WTC11 (cell line): Measurements from ENCODE around the gene KCTD21. TPM values are rescaled to one million over a fixed set of nuclear protein-coding genes. Genes with fewer than 3 reads are reported as not detected.

ENCODE experiments used
- ATAC-seq: fragments of 200-7000 bp; cut with Tn5 transposase; 2 replicates; pipeline ENCODE4 v1.10.0; 2021; ENCODE audit warnings: mild to moderate bottlenecking, moderate library complexity
- CTCF ChIA-PET: fragments of 300-600 bp; sonication (Branson Sonifier 250); formaldehyde crosslinking; loops from one replicate; lab custom pipeline; 2021; ENCODE audit warnings: antibody characterized with exemption; lab: Charles Lee
- POLR2A ChIA-PET: fragments of 350-600 bp; sonication (Branson Sonifier 250); formaldehyde crosslinking; loops from one replicate; lab custom pipeline; 2021; ENCODE audit warnings: antibody characterized with exemption; lab: Charles Lee
- DNase-seq: peaks from one replicate; pipeline ENCODE4 v3.0.0; 2021; ENCODE audit warnings: low spot score
- H3K27ac Mint-ChIP-seq: 2 replicates; pipeline ENCODE4 v1.8.0; 2021; ENCODE audit warnings: mixed read lengths
- H3K27me3 Mint-ChIP-seq: 2 replicates; pipeline ENCODE4 v1.8.0; 2021; ENCODE audit warnings: low read depth, mild to moderate bottlenecking, moderate library complexity, mixed read lengths
- H3K36me3 Mint-ChIP-seq: 2 replicates; pipeline ENCODE4 v1.8.0; 2021; ENCODE audit warnings: mixed read lengths
- H3K4me1 Mint-ChIP-seq: 2 replicates; pipeline ENCODE4 v1.8.0; 2022; ENCODE audit warnings: mixed read lengths
- H3K4me3 Mint-ChIP-seq: 2 replicates; pipeline ENCODE4 v1.8.0; 2021; ENCODE audit warnings: mild to moderate bottlenecking, moderate library complexity, mixed read lengths
- H3K9me3 Mint-ChIP-seq: 2 replicates; pipeline ENCODE4 v1.8.0; 2021; ENCODE audit warnings: mixed read lengths
- ARID4B ChIP-seq: sonication (generic); formaldehyde crosslinking; IDR thresholded peaks from 2 replicates; pipeline ENCODE4 v1.8.0; 2023; ENCODE audit warnings: missing genetic modification reagents, mild to moderate bottlenecking, borderline replicate concordance
- ATF1 ChIP-seq: sonication (generic); formaldehyde crosslinking; IDR thresholded peaks from 2 replicates; pipeline ENCODE4 v1.8.1; 2023; ENCODE audit warnings: mild to moderate bottlenecking, moderate library complexity, missing genetic modification reagents
- ATF2 ChIP-seq: sonication (generic); formaldehyde crosslinking; IDR thresholded peaks from 2 replicates; pipeline ENCODE4 v1.8.1; 2022; ENCODE audit warnings: low read depth, missing genetic modification reagents, borderline replicate concordance
- CREM ChIP-seq: sonication (generic); formaldehyde crosslinking; IDR thresholded peaks from 2 replicates; pipeline ENCODE4 v1.8.1; 2022; ENCODE audit warnings: mild to moderate bottlenecking, missing genetic modification reagents, moderate library complexity
- FOXJ3 ChIP-seq: sonication (generic); formaldehyde crosslinking; IDR thresholded peaks from 2 replicates; pipeline ENCODE4 v1.9.0; 2021; ENCODE audit warnings: missing genetic modification reagents, mild to moderate bottlenecking, borderline replicate concordance
- IRF1 ChIP-seq: sonication (generic); formaldehyde crosslinking; IDR thresholded peaks from 2 replicates; pipeline ENCODE4 v1.8.0; 2023; ENCODE audit warnings: missing genetic modification reagents
- MAX ChIP-seq: sonication (generic); formaldehyde crosslinking; IDR thresholded peaks from 2 replicates; pipeline ENCODE4 v1.8.0; 2022; ENCODE audit warnings: mild to moderate bottlenecking, missing genetic modification reagents
- NFE2L1 ChIP-seq: sonication (generic); formaldehyde crosslinking; IDR thresholded peaks from 2 replicates; pipeline ENCODE4 v1.8.1; 2023; ENCODE audit warnings: missing genetic modification reagents
- PRRX2 ChIP-seq: fragments of 250-450 bp; sonication (Bioruptor Pico); IDR thresholded peaks from 2 replicates; pipeline ENCODE4 v1.8.0; 2021; ENCODE audit warnings: mild to moderate bottlenecking
- SOX15 ChIP-seq: fragments of 250-450 bp; sonication (Bioruptor Pico); IDR thresholded peaks from 2 replicates; pipeline ENCODE4 v1.9.0; 2021; ENCODE audit warnings: mild to moderate bottlenecking
- ZBTB43 ChIP-seq: sonication (generic); formaldehyde crosslinking; IDR thresholded peaks from 2 replicates; pipeline ENCODE4 v1.8.1; 2023; ENCODE audit warnings: mild to moderate bottlenecking, missing genetic modification reagents
- ZNF138 ChIP-seq: sonication (generic); formaldehyde crosslinking; conservative IDR thresholded peaks from 2 replicates; pipeline ENCODE4 v1.8.1; 2022; ENCODE audit warnings: mild to moderate bottlenecking, moderate library complexity, missing genetic modification reagents
- ZNF423 ChIP-seq: fragments of 250-450 bp; sonication (Bioruptor Pico); IDR thresholded peaks from 2 replicates; pipeline ENCODE4 v2.1.2; 2022; ENCODE audit warnings: mild to moderate bottlenecking, moderate library complexity
- ZNF425 ChIP-seq: fragments of 250-450 bp; sonication (Bioruptor Pico); conservative IDR thresholded peaks from 2 replicates; pipeline ENCODE4 v1.9.0; 2021; ENCODE audit warnings: mild to moderate bottlenecking
- ZNF671 ChIP-seq: fragments of 250-450 bp; sonication (Bioruptor Pico); IDR thresholded peaks from 2 replicates; pipeline ENCODE4 v1.8.0; 2021; ENCODE audit warnings: mild to moderate bottlenecking
- total RNA-seq: library from RNA; stranded (reverse); gene quantifications from 3 replicates; pipeline ENCODE4 v1.2.3, GENCODE V29; 2021

The KCTD21 gene
- total RNA-seq, 1 experiment from 2014 or later: 2.8 TPM

GRCh38 chr11:78161346-78161745 is 27.1 kb downstream of the KCTD21 start:
- ChIA-PET POLR2A (interaction anchor here (1.4 kb wide), 1 partner anchor 22 kb away, joined by 3 read pairs; the partner anchor contains the start of gene ALG8), CTCF (no interaction called here)

GRCh38 chr11:78160557-78160956 is 27.9 kb downstream of the KCTD21 start:
- ChIA-PET POLR2A (interaction anchor here (1.4 kb wide), 1 partner anchor 21 kb away, joined by 3 read pairs; the partner anchor contains the start of gene ALG8), CTCF (no interaction called here)
- Mint-ChIP-seq H3K4me1 (no peaks in the 10 kb centered on the region), H3K4me3 (no peak overlapping the region), H3K27me3 (no peaks in the 10 kb centered on the region), H3K27ac (no peak overlapping the region), H3K36me3 (no peaks in the 10 kb centered on the region), H3K9me3 (no peaks in the 10 kb centered on the region)
- ATAC-seq (no peak), DNase-seq (no peak)
- TF ChIP-seq ZBTB43 (CRISPR knock-in tag): no peak
- TF ChIP-seq ZNF423 (CRISPR knock-in tag): no peak
- no peak for TF ChIP-seq ZNF671
- no peak for TF ChIP-seq NFE2L1 (CRISPR knock-in tag)
- TF ChIP-seq FOXJ3 (CRISPR knock-in tag): no peak
- TF ChIP-seq ATF1 (CRISPR knock-in tag): no peak
- no peak for TF ChIP-seq ATF2
- no peak for TF ChIP-seq ZNF425 (CRISPR knock-in tag)
- no peak for TF ChIP-seq PRRX2 (CRISPR knock-in tag)
- no peak for TF ChIP-seq ARID4B (CRISPR knock-in tag)
- TF ChIP-seq IRF1 (CRISPR knock-in tag): no peak

More at GRCh38 chr11:78161346-78161745, 27.1 kb downstream of the KCTD21 start:
- Mint-ChIP-seq H3K4me1 (no peaks in the 10 kb centered on the region), H3K27ac (no peak overlapping the region), H3K27me3 (no peaks in the 10 kb centered on the region), H3K4me3 (no peak overlapping the region), H3K36me3 (no peaks in the 10 kb centered on the region), H3K9me3 (no peaks in the 10 kb centered on the region)
- ATAC-seq: no peak
- DNase-seq: no peak
- no peak for TF ChIP-seq SOX15 (CRISPR knock-in tag)
- TF ChIP-seq CREM (CRISPR knock-in tag): no peak
- no peak for TF ChIP-seq MAX (CRISPR knock-in tag)
- TF ChIP-seq ZNF138 (CRISPR knock-in tag): no peak
